Hindlimb muscle (tissue), 1 donor: ENCODE results near the gene HOXA1. TPM values are rescaled to one million over a fixed set of nuclear protein-coding genes. Genes with fewer than 3 reads are reported as not detected.
"Not testable (repeated sequence)": the region's sequence is repeated elsewhere in the genome, so short reads cannot be mapped to it uniquely, and the experiment has no call there.

Experiments used
- DNase-seq: peaks from one replicate; pipeline ENCODE4 v3.0.0-alpha.2; 2013
- polyA plus RNA-seq: library from polyadenylated mRNA; unstranded; fragments of 120-200 nt; gene quantifications from one replicate; pipeline ENCODE4 v1.2.1, GENCODE V29; 2013; ENCODE audit not compliant: insufficient read length

Gene HOXA1
- polyA plus RNA-seq, 1 donor: 0.50 TPM

GRCh38 chr7:27091941-27092818 lies 3.6 kb downstream of the HOXA1 start:
- DNase-seq: no peak

DNA sequence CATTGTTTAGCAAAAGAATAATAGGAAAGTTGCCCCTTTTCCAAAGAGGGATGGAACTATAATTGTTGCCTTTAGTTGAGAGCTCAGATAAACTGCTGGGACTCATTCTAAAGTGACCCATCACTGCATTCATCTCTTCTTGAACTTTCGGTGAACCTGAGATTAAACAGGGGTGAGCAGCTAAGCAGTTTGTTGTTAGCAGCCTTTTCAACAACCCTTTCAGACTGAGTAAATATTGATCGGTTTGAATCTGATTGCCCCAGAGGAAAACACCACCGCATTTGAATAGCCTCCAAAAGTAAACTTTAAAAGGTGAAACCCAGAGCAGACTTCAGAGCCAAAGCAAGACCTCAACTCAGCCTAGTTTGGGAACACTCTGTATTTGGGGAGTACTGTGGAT lies 4.7 kb downstream of the HOXA1 start:
- DNase-seq: no peak

- no peak for DNase-seq
Observed at GRCh38 chr7:27088002-27088922, 7.5 kb downstream of the HOXA1 start.

DNA sequence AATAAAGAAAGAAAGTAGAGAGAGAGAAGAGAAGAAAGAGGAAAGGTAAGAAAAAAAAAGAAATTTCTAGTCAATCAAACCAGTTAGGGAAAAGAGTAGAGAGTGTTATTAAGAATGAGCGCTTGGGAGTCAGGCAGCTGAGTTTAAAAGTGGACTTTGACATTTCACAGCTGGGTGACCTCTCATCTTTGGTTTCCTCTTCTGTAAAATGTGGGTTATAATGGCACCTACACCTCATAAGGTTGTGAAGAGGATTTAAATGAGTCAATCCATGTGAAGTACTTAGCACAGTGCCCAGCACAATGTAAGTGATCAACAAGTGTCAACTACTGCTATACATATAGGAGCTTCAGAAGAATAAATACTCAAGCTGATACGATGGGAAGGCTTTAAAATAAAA lies 12.2 kb downstream of the HOXA1 start:
- no peak for DNase-seq

- no peak for DNase-seq
Observed at GRCh38 chr7:27082171-27082570, 13.6 kb downstream of the HOXA1 start.

- DNase-seq: no peak
Observed at GRCh38 chr7:27080844-27081436, 14.9 kb downstream of the HOXA1 start.

GRCh38 chr7:27079234-27079975 lies 16.4 kb downstream of the HOXA1 start:
- DNase-seq: no peak

- no peak for DNase-seq
Observed at GRCh38 chr7:27078616-27079233, 17.1 kb downstream of the HOXA1 start.

- DNase-seq: no peak
Observed at GRCh38 chr7:27073076-27073475, 22.7 kb downstream of the HOXA1 start.

DNA sequence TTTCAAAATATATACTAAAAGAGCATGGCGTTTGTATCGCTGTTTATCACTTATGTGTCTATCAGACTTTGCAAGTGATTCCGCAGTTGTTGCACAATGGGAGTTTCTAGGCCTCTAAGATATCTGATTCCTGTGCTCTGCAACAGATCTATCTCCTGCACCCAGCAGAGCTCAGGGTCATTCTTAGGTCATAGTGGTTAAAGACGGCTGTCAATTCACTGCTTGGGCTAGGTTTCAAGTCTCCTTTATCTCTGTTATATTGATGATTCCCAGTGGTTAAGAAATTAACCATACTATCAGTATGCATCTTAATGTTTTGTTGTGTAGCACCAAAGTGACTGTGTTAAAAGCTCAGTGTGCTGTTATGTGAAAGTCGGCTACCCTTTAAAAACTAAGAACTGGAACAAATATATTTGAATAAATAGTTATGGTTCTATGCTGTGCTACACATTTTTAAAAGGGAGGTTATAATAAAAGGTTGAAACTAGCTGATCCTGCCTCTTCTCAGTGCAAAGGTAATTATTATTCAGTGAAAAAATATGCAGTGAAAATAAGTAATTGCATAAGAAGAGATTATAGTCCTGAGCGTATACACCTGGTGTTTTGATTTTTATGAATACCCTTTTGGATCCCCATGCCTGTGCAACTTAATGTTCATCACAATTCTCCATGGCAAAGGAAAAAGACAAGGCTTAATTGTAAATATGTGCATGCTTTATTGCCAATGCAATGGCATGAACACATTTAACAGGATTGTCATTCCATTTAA lies 24.0 kb downstream of the HOXA1 start:
- DNase-seq: no peak

- DNase-seq: no peak
Observed at GRCh38 chr7:27068259-27068658, 27.5 kb downstream of the HOXA1 start.

- DNase-seq: no peak
Observed at GRCh38 chr7:27066148-27066547, 29.7 kb downstream of the HOXA1 start.

DNA sequence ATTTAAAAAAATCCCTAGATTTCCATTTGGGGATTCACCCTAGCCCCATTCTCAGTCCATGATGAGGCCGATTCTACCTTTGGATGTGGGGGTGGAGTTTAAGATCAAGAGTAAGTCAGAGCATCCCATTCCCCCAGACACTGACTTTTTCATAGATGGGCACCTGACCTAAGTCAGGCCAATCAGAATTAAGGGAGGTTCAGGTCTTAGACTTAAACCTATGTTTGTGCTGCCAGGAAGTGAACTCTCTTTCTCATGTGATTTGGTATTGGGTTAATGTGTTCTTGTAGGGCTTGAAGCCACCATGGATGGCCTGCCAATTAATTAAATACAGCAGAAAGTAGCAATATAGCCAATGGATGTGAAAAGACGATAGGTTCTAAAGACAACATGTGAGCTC lies 30.1 kb downstream of the HOXA1 start:
- no peak for DNase-seq

DNA sequence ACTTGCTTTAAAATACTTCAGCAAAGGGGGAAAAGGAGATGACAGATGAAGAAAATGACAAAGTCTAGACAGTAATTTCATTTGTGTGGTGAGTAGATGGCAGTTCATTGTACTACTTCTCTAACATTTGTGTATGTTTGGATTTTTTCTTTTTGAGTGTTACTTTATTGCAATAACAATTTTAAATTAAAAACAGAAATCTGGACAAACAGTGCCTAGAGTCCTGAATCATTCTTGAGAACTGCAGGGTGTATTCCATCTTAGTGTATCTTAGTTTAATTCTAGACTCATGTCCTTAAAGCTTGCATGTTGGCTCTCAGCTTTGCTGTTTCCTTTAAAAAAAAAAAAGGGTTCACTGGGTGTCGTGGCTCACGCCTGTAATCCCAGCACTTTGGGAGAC lies 31.1 kb downstream of the HOXA1 start:
- no peak for DNase-seq

DNA sequence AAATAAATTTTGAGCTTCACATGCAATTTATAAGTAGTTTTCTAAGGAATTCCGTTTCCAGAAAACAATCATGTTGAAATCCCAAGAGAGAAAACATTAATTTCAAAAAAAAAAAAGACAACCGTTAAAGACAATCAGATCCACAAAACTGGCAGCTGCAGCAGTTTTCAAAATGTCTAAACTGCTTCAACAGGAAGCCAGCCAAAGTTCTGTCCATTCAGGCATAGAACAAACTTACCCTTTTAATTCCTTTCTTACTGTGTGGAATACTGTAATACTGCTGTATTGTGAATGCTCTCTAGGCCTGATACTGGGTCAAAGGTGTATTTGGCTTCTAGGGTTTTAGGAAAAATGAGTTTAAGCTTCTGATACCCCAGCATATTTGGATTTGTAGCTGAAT lies 31.6 kb downstream of the HOXA1 start:
- DNase-seq: peak; percentile 49

DNA sequence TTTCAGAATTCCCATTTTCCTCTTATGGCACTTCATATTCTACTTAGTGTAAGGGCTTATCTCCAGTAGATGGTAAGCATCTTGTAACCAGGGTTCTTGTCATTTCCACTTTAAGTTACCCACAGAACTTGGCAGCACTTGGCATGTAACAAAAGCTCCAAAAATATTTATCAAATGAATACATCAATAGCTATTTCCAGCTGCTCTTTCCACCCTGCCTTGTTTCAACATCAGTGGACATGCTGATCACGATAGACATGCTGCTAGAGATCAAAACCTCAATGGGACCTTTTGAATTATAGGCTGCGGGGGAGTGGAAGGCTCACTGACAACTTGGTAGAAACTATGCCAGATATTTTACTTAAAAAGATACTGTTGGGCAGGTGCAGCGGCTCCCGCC lies 32.9 kb downstream of the HOXA1 start:
- no peak for DNase-seq

DNA sequence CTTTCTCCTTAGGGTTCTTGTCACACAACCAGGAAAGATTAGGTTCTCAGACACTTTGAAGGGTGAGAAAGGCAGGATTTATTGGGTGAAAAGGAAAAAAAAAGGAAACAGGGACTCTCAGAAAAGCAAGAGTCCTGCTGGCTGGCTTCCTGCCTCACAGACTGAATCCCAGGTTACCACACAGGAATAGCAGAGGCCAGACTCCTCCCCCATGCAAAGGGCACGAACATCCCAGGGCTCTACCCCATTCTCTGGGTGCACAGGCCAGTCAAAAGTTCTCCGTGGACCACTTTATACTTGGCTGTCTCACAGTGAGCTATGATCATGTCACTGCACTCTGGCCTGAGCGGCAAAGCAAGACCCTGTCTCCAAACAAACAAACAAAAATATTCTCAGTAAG lies 42.6 kb downstream of the HOXA1 start:
- DNase-seq: no peak

DNA sequence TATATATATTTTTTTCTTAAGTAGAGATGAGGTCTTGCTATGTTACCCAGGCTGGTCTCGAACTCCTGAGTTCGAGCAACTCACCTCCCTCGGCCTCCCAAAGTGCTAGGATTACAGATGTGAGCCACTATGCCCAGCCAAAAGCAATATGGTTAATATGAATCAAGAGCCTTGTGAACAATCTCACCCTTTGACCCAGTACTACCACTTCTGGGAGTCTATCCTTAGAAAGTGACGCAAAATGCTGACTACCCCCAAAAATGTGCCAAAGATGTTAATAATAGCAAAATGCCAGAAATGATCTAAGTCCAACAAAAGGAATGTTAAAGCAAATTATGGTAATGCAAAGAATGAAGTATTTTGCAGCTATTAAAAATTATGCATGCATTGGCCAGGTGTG lies 44.3 kb downstream of the HOXA1 start:
- no peak for DNase-seq

DNA sequence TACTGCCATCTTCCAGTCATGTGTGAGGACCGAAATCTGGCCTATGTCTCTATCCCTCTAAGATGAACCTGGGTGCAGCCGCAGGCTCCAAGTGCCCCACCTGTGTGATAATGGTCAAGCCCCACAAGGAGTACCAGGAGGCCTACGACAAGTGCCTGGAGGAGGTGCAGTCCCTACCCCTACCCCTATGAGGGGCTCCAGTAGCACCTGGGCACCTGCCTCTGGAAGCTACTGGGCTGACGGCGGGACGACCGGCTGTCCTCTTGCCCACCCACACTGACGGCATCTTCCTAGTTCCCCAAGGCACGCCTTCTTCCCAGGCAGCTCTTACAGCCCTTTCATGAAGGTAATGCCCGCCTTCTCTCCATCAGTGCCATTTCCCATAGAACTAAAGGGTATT lies 47.4 kb downstream of the HOXA1 start:
- no peak for DNase-seq

DNA sequence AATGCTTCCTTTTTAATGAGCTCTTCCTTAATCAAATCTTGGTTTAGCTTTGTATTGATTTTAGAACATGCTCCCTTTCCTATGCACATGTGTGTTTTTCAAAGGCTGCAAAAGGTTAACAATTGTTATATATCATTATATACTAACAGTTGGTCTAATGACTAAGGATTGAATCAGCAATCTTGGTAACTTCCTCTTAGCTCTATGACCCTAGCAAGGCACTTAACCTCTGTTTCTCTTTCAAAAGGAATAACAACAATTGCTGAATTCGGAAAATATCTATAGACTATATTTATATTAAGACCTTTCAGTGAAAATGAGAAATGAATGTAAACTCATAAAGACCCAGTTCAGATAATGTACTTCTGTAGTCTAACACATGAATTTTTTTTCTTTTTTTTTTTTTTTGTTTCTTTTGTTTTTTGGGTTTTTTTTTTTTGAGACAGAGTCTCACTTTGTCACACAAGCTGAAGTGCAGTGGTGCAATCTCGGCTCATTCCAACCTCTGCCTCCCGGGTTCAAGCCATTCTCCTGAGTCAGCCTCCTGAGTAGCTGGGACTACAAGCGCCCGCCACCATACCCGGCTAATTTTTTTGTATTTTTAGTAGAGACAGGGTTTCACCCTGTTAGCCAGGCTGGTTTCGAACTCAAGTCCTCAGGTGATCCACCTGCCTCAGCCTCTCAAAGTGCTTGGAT lies 48.8 kb downstream of the HOXA1 start:
- no peak for DNase-seq

- DNase-seq: not testable (repeated sequence)
Observed at GRCh38 chr7:27045972-27046371, 49.8 kb downstream of the HOXA1 start.
